Endodermal cell (in vitro differentiated cells): ENCODE data around the gene COL6A1. TPM values are rescaled to one million over a fixed set of nuclear protein-coding genes. Genes with fewer than 3 reads are reported as not detected.

Experiments
- DNase-seq: peaks from one replicate; pipeline ENCODE4 v3.0.0-alpha.2; 2017
- H3K27ac ChIP-seq: 2 replicates; pipeline ENCODE4 v1.5.1; 2013; ENCODE audit warnings: mild to moderate bottlenecking, low read depth, low read length, moderate library complexity
- H3K27me3 ChIP-seq: 2 replicates; pipeline ENCODE4 v1.6.1; 2013; ENCODE audit warnings: mild to moderate bottlenecking, low read length, moderate library complexity; ENCODE audit not compliant: insufficient read depth, control insufficient read depth, poor library complexity, severe bottlenecking
- H3K36me3 ChIP-seq: 2 replicates; pipeline ENCODE4 v1.7.0; 2013; ENCODE audit warnings: mild to moderate bottlenecking, low read length, moderate library complexity; ENCODE audit not compliant: control insufficient read depth, insufficient read depth
- H3K4me1 ChIP-seq: one replicate; pipeline ENCODE4 v1.7.0; 2013; ENCODE audit warnings: low read length; ENCODE audit not compliant: control insufficient read depth, insufficient read depth
- H3K4me3 ChIP-seq: 2 replicates; pipeline ENCODE4 v1.5.1; 2013; ENCODE audit warnings: mild to moderate bottlenecking, low read length, moderate library complexity
- H3K9ac ChIP-seq: 2 replicates; pipeline ENCODE4 v1.6.1; 2013; ENCODE audit warnings: mild to moderate bottlenecking, low read length, moderate library complexity; ENCODE audit not compliant: poor library complexity, severe bottlenecking; ENCODE audit errors: extremely low read depth
- H3K9me3 ChIP-seq: 2 replicates; pipeline ENCODE4 v1.6.1; 2013; ENCODE audit warnings: mild to moderate bottlenecking, low read length, moderate library complexity; ENCODE audit not compliant: control insufficient read depth
- H3K27ac Mint-ChIP-seq: 2 replicates; pipeline ENCODE4 v1.8.0; 2020; ENCODE audit warnings: mixed read lengths
- H3K27me3 Mint-ChIP-seq: 2 replicates; pipeline ENCODE4 v1.8.0; 2021; ENCODE audit warnings: mild to moderate bottlenecking, mixed read lengths; ENCODE audit not compliant: insufficient read depth
- H3K36me3 Mint-ChIP-seq: 2 replicates; pipeline ENCODE4 v1.8.0; 2020; ENCODE audit warnings: low read depth, mixed read lengths
- H3K4me1 Mint-ChIP-seq: 2 replicates; pipeline ENCODE4 v1.8.0; 2020; ENCODE audit warnings: mixed read lengths
- H3K4me3 Mint-ChIP-seq: 2 replicates; pipeline ENCODE4 v1.8.0; 2020; ENCODE audit warnings: mild to moderate bottlenecking, moderate library complexity, mixed read lengths
- H3K9me3 Mint-ChIP-seq: 2 replicates; pipeline ENCODE4 v1.8.0; 2020; ENCODE audit warnings: mild to moderate bottlenecking, mixed read lengths
- WGBS, 2 experiments: methylation state at CpG; one replicate each; pipeline versions ENCODE4 v1.1.5 to v1.1.7; 2013; ENCODE audit warnings: missing lambda C conversion rate in 2 of 2, mixed read lengths in 1 of 2; ENCODE audit not compliant: insufficient coverage in 1 of 2, insufficient read length in 1 of 2; 5-methylcytosine and 5-hydroxymethylcytosine counted together
- total RNA-seq, 2 donors: library from RNA; stranded (reverse); fragmentation: NEBNext Ultra II Directional in 1 of 2; extraction: Animal tissue kit (Norgen Biotek cat#: 25700) in 1 of 2; gene quantifications; 2 replicates in 1 of 2; 3 replicates in 1 of 2; pipeline ENCODE4 v1.2.1, GENCODE V29; 2021
- TF ChIP-seq, protein P1 (sequence below): fragments of 200-600 bp; sonication (generic); conservative IDR thresholded peaks from 2 replicates; pipeline ENCODE4 v1.5.0; 2021; ENCODE audit warnings: antibody characterized with exemption, mild to moderate bottlenecking

The COL6A1 gene
- total RNA-seq, 2 donors from 2014 or later, result 232 to 407 TPM

DNA sequence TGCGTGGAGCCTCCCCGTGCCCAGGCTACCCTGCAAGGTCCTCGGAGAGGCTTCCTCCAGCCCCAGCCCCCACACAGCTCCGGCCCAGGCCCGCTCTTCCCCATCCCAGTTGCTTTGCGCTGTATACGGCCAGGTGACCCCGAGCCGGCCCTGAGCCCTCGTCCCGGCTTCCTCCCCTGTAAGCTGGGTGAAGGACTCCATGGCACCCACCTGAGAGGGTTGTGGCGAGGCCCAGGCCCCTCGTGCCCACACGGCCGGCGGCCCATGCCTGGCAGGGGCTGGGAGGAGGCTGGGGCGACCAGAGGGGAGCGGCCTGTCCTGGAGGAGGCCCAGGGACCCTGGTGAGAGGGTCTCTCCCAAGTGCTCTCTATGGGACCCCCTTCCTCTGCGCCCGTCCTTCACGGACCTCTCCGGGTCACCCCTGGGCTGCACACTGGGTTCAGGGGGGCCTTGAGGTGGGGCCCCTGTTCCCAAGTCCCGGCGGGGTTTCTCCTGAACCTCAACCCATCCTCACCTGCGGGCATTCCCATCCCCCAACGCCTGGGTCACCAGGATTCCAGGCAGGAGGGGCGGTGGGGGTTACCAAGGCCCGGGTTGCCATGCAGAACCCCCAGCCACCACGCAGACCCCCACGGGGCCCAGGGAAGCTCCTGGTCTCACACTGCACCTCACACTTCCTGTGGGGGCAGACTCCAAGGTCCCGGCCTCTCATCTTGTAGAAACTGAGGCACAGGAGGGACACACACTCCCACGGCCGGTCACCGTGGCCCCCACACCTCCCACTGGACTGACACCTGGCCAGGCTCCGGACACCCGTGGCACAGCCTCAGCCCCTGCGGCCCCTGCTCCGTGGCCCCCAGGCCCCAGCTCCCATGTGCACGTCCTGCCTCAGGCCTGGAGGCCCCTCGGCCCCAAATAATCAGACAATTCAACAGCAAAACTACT is 25.2 kb downstream of the COL6A1 start:
- H3K36me3 ChIP-seq, result no peaks in the 10 kb centered on the region
- TF ChIP-seq, protein P1, sequence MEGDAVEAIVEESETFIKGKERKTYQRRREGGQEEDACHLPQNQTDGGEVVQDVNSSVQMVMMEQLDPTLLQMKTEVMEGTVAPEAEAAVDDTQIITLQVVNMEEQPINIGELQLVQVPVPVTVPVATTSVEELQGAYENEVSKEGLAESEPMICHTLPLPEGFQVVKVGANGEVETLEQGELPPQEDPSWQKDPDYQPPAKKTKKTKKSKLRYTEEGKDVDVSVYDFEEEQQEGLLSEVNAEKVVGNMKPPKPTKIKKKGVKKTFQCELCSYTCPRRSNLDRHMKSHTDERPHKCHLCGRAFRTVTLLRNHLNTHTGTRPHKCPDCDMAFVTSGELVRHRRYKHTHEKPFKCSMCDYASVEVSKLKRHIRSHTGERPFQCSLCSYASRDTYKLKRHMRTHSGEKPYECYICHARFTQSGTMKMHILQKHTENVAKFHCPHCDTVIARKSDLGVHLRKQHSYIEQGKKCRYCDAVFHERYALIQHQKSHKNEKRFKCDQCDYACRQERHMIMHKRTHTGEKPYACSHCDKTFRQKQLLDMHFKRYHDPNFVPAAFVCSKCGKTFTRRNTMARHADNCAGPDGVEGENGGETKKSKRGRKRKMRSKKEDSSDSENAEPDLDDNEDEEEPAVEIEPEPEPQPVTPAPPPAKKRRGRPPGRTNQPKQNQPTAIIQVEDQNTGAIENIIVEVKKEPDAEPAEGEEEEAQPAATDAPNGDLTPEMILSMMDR, result no peak
- Mint-ChIP-seq H3K4me1 (no peaks in the 10 kb centered on the region), H3K27ac (no peak overlapping the region), H3K36me3 (peaks cover 16% of the 10 kb centered on the region), H3K4me3 (no peak overlapping the region), H3K27me3 (no peaks in the 10 kb centered on the region), H3K9me3 (no peaks in the 10 kb centered on the region)
- peak; percentile 44 for DNase-seq
- H3K9me3 ChIP-seq, result no peaks in the 10 kb centered on the region
- no peaks in the 10 kb centered on the region for H3K27me3 ChIP-seq
- no peaks in the 10 kb centered on the region for H3K4me1 ChIP-seq
- WGBS, 2 experiments, result 94 to 95% methylated on average over 31 to 40 of the region's 40 CpGs
- no peak overlapping the region for H3K27ac ChIP-seq
- H3K9ac ChIP-seq, result no peak overlapping the region
- H3K4me3 ChIP-seq, result no peak overlapping the region

DNA sequence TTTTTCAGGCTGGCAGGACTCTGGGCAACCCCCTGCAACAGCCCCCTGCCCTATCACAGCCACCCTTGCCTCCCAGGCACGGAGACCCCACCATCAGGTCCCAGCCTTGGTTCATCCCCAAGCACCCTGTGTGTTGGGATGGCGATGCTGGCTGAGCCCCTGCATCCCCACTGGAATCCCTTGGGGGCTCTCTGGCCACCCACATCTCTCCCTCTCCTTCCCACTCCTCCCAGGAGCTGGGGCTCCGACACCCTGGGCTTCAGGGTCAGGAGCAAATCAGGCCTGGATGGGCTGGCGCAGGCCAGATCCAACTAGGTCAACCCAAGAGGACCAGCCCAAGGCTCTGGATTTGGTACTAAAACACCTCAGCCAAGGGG is 25.9 kb downstream of the COL6A1 start:
- DNase-seq, result peak; percentile 30
- Mint-ChIP-seq H3K4me3 (no peak overlapping the region), H3K36me3 (peaks cover 14% of the 10 kb centered on the region), H3K27me3 (no peaks in the 10 kb centered on the region), H3K4me1 (no peaks in the 10 kb centered on the region), H3K9me3 (no peaks in the 10 kb centered on the region), H3K27ac (no peak overlapping the region)
- no peak overlapping the region for H3K4me3 ChIP-seq
- no peaks in the 10 kb centered on the region for H3K36me3 ChIP-seq
- H3K27me3 ChIP-seq, result no peaks in the 10 kb centered on the region
- H3K9ac ChIP-seq, result no peak overlapping the region
- TF ChIP-seq, protein P1, result no peak
- 70% methylated on average over 4 of the region's 4 CpGs; no CpG with 5 or more reads in 1 of the 2 experiments for WGBS, 2 experiments
- no peaks in the 10 kb centered on the region for H3K4me1 ChIP-seq
- H3K9me3 ChIP-seq, result no peaks in the 10 kb centered on the region
- no peak overlapping the region for H3K27ac ChIP-seq

DNA sequence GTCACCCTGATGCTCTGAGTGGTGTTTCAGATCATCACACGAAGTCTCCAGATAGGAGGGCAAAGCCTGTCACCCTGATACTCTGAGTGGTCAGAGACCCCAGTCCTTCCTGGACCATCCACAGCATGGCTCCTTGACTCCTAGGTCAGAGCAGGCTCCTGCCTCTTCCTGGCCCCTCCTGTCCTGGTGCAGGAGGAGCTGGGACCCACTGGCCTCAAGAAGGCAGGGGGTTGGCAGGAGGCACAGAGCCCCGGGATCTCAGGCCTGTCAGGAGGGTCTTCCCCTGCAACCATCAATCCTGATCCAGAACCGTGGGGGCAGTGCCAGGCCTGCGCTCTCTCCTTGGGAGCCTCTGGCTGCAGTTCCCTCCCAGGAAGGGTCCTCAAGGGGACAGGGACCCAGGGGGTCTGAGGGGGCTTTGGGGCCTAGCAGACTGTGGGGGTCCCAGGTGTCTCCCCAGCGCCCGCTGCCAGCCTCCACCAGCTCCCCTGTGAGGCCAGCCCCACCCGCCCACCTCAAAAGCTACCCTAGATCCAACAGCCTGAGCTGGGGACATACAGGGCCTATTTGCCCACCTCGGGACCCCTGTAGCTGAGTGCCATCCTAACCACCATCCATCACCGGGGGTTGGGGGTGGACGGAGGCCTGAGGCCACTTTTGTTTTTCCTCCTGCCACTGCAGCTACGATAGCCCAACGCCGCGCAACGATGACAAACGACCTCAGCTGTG is 27.5 kb downstream of the COL6A1 start:
- Mint-ChIP-seq H3K27ac (no peak overlapping the region), H3K9me3 (no peaks in the 10 kb centered on the region), H3K4me1 (no peaks in the 10 kb centered on the region), H3K36me3 (peaks cover 8% of the 10 kb centered on the region), H3K27me3 (no peaks in the 10 kb centered on the region), H3K4me3 (no peak overlapping the region)
- Histone ChIP-seq H3K4me3 (no peak overlapping the region), H3K9ac (no peak overlapping the region), H3K27ac (no peak overlapping the region), H3K4me1 (no peaks in the 10 kb centered on the region), H3K27me3 (no peaks in the 10 kb centered on the region), H3K36me3 (no peaks in the 10 kb centered on the region), H3K9me3 (no peaks in the 10 kb centered on the region)
- TF ChIP-seq, protein P1, result no peak
- DNase-seq, result peak; percentile 37
- WGBS, 2 experiments, result 91 to 95% methylated on average over 13 to 16 of the region's 16 CpGs
